Neuronal stem cell (in vitro differentiated cells): ENCODE results near the gene NXPH1.

Experiments used
- DNase-seq: peaks from one replicate; pipeline ENCODE4 v3.0.0-alpha.2; 2013; ENCODE audit warnings: low spot score
- H2AFZ ChIP-seq: one replicate; pipeline ENCODE4 v1.6.1; 2013; ENCODE audit warnings: mild to moderate bottlenecking, low read length, inconsistent platforms
- H2AK5ac ChIP-seq: 2 replicates; pipeline ENCODE4 v1.6.1; 2013; ENCODE audit warnings: low read depth, mild to moderate bottlenecking, inconsistent platforms, low read length, moderate library complexity, mixed read lengths
- H2BK120ac ChIP-seq: 2 replicates; pipeline ENCODE4 v1.6.1; 2013; ENCODE audit warnings: low read depth, mild to moderate bottlenecking, inconsistent platforms, low read length, moderate library complexity, mixed read lengths
- H2BK12ac ChIP-seq: one replicate; pipeline ENCODE4 v1.6.1; 2013; ENCODE audit warnings: low read length, inconsistent platforms
- H2BK15ac ChIP-seq: 2 replicates; pipeline ENCODE4 v1.6.1; 2013; ENCODE audit warnings: mild to moderate bottlenecking, low read length, inconsistent platforms, mixed read lengths
- H2BK5ac ChIP-seq: one replicate; pipeline ENCODE4 v1.6.1; 2013; ENCODE audit warnings: inconsistent platforms, mild to moderate bottlenecking, low read length, moderate library complexity
- H3K14ac ChIP-seq: one replicate; pipeline ENCODE4 v1.6.1; 2013; ENCODE audit warnings: low read length, inconsistent platforms
- H3K18ac ChIP-seq: 2 replicates; pipeline ENCODE4 v1.6.1; 2013; ENCODE audit warnings: low read length, inconsistent platforms
- H3K23ac ChIP-seq: 2 replicates; pipeline ENCODE4 v1.6.1; 2013; ENCODE audit warnings: low read depth, mild to moderate bottlenecking, mixed read lengths, low read length, inconsistent platforms; ENCODE audit not compliant: poor library complexity
- H3K27ac ChIP-seq: replicated peaks from 3 replicates; pipeline ENCODE4 v1.5.1; 2013; ENCODE audit warnings: low read length, inconsistent platforms
- H3K27me3 ChIP-seq, 3 experiments: 2 replicates each; pipeline ENCODE4 v1.6.1; 2013; ENCODE audit warnings: low read length in 3 of 3, mild to moderate bottlenecking in 2 of 3, inconsistent platforms in 1 of 3, low read depth in 1 of 3, mixed read lengths in 1 of 3, moderate library complexity in 1 of 3; ENCODE audit not compliant: control insufficient read depth in 3 of 3, insufficient read depth in 3 of 3
- H3K36me3 ChIP-seq, 2 donors: replicated peaks in 1 of 2; 2 replicates each; pipeline ENCODE4 v1.6.1; 2013; ENCODE audit warnings: low read length in 2 of 2; ENCODE audit not compliant: control insufficient read depth in 2 of 2, insufficient read depth in 2 of 2
- H3K4ac ChIP-seq: 2 replicates; pipeline ENCODE4 v1.6.1; 2013; ENCODE audit warnings: inconsistent platforms, mild to moderate bottlenecking, low read length, moderate library complexity
- H3K4me1 ChIP-seq, 2 donors: 1 replicate in 1 of 2; 2 replicates in 1 of 2; pipeline ENCODE4 v1.6.1; 2013; ENCODE audit warnings: low read length in 2 of 2, low read depth in 1 of 2; ENCODE audit not compliant: control insufficient read depth in 2 of 2, insufficient read depth in 1 of 2
- H3K4me2 ChIP-seq: one replicate; pipeline ENCODE4 v1.6.1; 2013; ENCODE audit warnings: mild to moderate bottlenecking, low read length, inconsistent platforms; ENCODE audit not compliant: insufficient read depth, poor library complexity, severe bottlenecking
- H3K4me3 ChIP-seq, 2 donors: 2 replicates each; pipeline ENCODE4 v1.5.1; 2013; ENCODE audit warnings: low read length in 2 of 2, mild to moderate bottlenecking in 2 of 2, inconsistent platforms in 1 of 2, moderate library complexity in 1 of 2
- H3K79me1 ChIP-seq: one replicate; pipeline ENCODE4 v1.6.1; 2013; ENCODE audit warnings: low read depth, mild to moderate bottlenecking, inconsistent platforms, low read length, moderate library complexity
- H3K9ac ChIP-seq: one replicate; pipeline ENCODE4 v1.6.1; 2013; ENCODE audit warnings: mild to moderate bottlenecking, low read depth, low read length, inconsistent platforms; ENCODE audit not compliant: poor library complexity
- H3K9me3 ChIP-seq, 2 donors: replicated peaks in 1 of 2; 2 replicates each; pipeline versions ENCODE3 to v1.6.1; 2013; ENCODE audit warnings: low read length in 2 of 2, mild to moderate bottlenecking in 2 of 2, inconsistent platforms in 1 of 2, low read depth in 1 of 2, mixed read lengths in 1 of 2, moderate library complexity in 1 of 2; ENCODE audit not compliant: control insufficient read depth in 2 of 2, insufficient read depth in 1 of 2
- H4K8ac ChIP-seq: one replicate; pipeline ENCODE4 v1.6.1; 2013; ENCODE audit warnings: low read depth, mild to moderate bottlenecking, inconsistent platforms, low read length, moderate library complexity
- H4K91ac ChIP-seq: one replicate; pipeline ENCODE4 v1.6.1; 2013; ENCODE audit warnings: low read length, low read depth, mild to moderate bottlenecking, inconsistent platforms; ENCODE audit not compliant: poor library complexity
- WGBS, 2 donors: extraction: QIAGEN DNeasy Blood & Tissue Kit; methylation state at CpG; one replicate each; pipeline ENCODE4 v1.1.7; 2013; ENCODE audit warnings: missing lambda C conversion rate in 2 of 2, mixed read lengths in 1 of 2; ENCODE audit not compliant: insufficient read length in 2 of 2, insufficient replicate concordance in 1 of 2; ENCODE audit errors: extremely low coverage in 2 of 2; 5-methylcytosine and 5-hydroxymethylcytosine counted together

NXPH1 gene

GRCh38 chr7:8668627-8669500 is 235.5 kb downstream of the NXPH1 start:
- Histone ChIP-seq H2AFZ (no peak overlapping the region), H3K23ac (peak overlapping the region; percentile 80), H2BK12ac (no peak overlapping the region), H3K4me2 (no peak overlapping the region), H3K14ac (peak overlapping the region; percentile 71), H3K4ac (no peak overlapping the region), H3K27me3 (no peaks in the 10 kb centered on the region), H3K36me3 (no peaks in the 10 kb centered on the region), H3K27ac (no peak overlapping the region), H2AK5ac (no peak overlapping the region), H2BK5ac (no peak overlapping the region), H3K9ac (no peak overlapping the region), H3K9me3 (peaks cover 0 to 3% of the 10 kb centered on the region in 2 donors), H3K18ac (no peak overlapping the region), H3K4me1 (no peaks in the 10 kb centered on the region), H4K91ac (no peak overlapping the region), H2BK15ac (no peak overlapping the region), H3K79me1 (no peaks in the 10 kb centered on the region), H4K8ac (peak overlapping the region; percentile 65), H3K4me3 (peak overlapping the region in 1 of 2 donors; percentile 8), H2BK120ac (no peak overlapping the region)
- DNase-seq = no peak
- no CpG with 5 or more reads among the region's 6 CpGs for WGBS, 2 donors

- no peak for DNase-seq
- peaks cover 0 to 3% of the 10 kb centered on the region in 2 donors for H3K9me3 ChIP-seq
- no peak overlapping the region for H2BK120ac ChIP-seq
- H2BK5ac ChIP-seq = no peak overlapping the region
- no peak overlapping the region for H2BK12ac ChIP-seq
- H3K9ac ChIP-seq = no peak overlapping the region
- no peak overlapping the region for H3K27ac ChIP-seq
- no peak overlapping the region for H4K91ac ChIP-seq
- no peaks in the 10 kb centered on the region for H3K4me1 ChIP-seq
- no peaks in the 10 kb centered on the region for H3K27me3 ChIP-seq
- no peak overlapping the region for H3K4me2 ChIP-seq
- H2AFZ ChIP-seq = no peak overlapping the region
- no peak overlapping the region for H3K23ac ChIP-seq
- no peak overlapping the region for H3K18ac ChIP-seq
- no peak overlapping the region for H2BK15ac ChIP-seq
- H4K8ac ChIP-seq = no peak overlapping the region
- H3K79me1 ChIP-seq = no peaks in the 10 kb centered on the region
- H3K4me3 ChIP-seq = no peak overlapping the region
- no peaks in the 10 kb centered on the region for H3K36me3 ChIP-seq
- H2AK5ac ChIP-seq = no peak overlapping the region
- H3K4ac ChIP-seq = no peak overlapping the region
- H3K14ac ChIP-seq = no peak overlapping the region
Measured at GRCh38 chr7:8669501-8669851, 236.1 kb downstream of the NXPH1 start.

GRCh38 chr7:8684426-8684825 is 251.0 kb downstream of the NXPH1 start:
- Histone ChIP-seq H3K14ac (no peak overlapping the region), H4K8ac (no peak overlapping the region), H2BK120ac (no peak overlapping the region), H2BK12ac (no peak overlapping the region), H2AFZ (no peak overlapping the region), H3K4me3 (no peak overlapping the region), H3K4me2 (no peak overlapping the region), H3K4me1 (no peaks in the 10 kb centered on the region), H2BK5ac (no peak overlapping the region), H3K79me1 (no peaks in the 10 kb centered on the region), H3K18ac (no peak overlapping the region), H2AK5ac (no peak overlapping the region), H3K4ac (no peak overlapping the region), H3K36me3 (no peaks in the 10 kb centered on the region), H3K23ac (no peak overlapping the region), H4K91ac (no peak overlapping the region), H3K9me3 (no peaks in the 10 kb centered on the region), H3K9ac (no peak overlapping the region), H3K27me3 (no peaks in the 10 kb centered on the region), H2BK15ac (no peak overlapping the region), H3K27ac (no peak overlapping the region)
- WGBS, 2 donors = no CpG with 5 or more reads among the region's 4 CpGs
- DNase-seq = no peak

- no peak overlapping the region for H2BK5ac ChIP-seq
- H3K18ac ChIP-seq = no peak overlapping the region
- no peaks in the 10 kb centered on the region for H3K9me3 ChIP-seq
- H3K9ac ChIP-seq = no peak overlapping the region
- H3K23ac ChIP-seq = no peak overlapping the region
- H3K4me2 ChIP-seq = no peak overlapping the region
- no peak overlapping the region for H3K4ac ChIP-seq
- no CpG with 5 or more reads among the region's 3 CpGs for WGBS, 2 donors
- no peak overlapping the region for H3K4me3 ChIP-seq
- no peaks in the 10 kb centered on the region for H3K79me1 ChIP-seq
- no peak for DNase-seq
- no peak overlapping the region for H2BK120ac ChIP-seq
- no peak overlapping the region for H4K8ac ChIP-seq
- no peak overlapping the region for H2BK15ac ChIP-seq
- H4K91ac ChIP-seq = no peak overlapping the region
- no peaks in the 10 kb centered on the region for H3K4me1 ChIP-seq
- no peaks in the 10 kb centered on the region for H3K36me3 ChIP-seq
- H2AK5ac ChIP-seq = no peak overlapping the region
- H3K27ac ChIP-seq = no peak overlapping the region
- no peak overlapping the region for H2BK12ac ChIP-seq
- H3K14ac ChIP-seq = no peak overlapping the region
- no peak overlapping the region for H2AFZ ChIP-seq
- no peaks in the 10 kb centered on the region for H3K27me3 ChIP-seq
Measured at GRCh38 chr7:8699875-8700624, 266.6 kb downstream of the NXPH1 start.
